Lower leg skin (tissue), 3 donors: ENCODE data around the gene MFSD1.

Experiments used
- POLR2A ChIP-seq, 2 donors: fragments of 450-650 bp; IDR thresholded peaks; one replicate each; pipeline ENCODE4 v1.6.1; 2016 to 2017; ENCODE audit warnings: antibody characterized with exemption in 2 of 2, mild to moderate bottlenecking in 1 of 2, moderate library complexity in 1 of 2
- TF ChIP-seq, protein P1 (sequence below), 3 donors: fragments of 450-650 bp; IDR thresholded peaks; one replicate each; pipeline ENCODE4 v1.5.1; 2016; ENCODE audit warnings: antibody characterized with exemption in 3 of 3, mild to moderate bottlenecking in 3 of 3, moderate library complexity in 2 of 3

DNA sequence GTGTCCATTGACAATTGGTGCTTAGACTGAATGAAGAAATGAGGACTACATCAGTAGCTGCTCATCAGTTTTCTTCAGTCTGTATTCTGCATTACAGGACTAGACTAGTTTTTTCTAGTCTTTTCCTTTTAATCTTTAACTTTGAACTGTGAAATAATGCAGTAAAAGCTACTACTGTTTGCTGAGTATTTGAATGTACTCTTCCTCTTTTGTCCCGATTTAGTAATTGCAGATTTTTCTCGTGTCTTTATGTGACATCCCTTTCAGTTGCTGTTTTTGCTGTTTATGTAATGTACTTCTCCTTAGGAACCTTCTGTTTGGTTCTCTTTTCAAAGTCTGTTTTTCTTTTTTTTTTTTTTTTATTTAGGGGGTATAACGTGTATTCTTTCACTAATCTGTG lies 17.4 kb downstream of the MFSD1 start:
- no peak for TF ChIP-seq POLR2A (IDR thresholded peaks at IDR 0.05)
- TF ChIP-seq, protein P1, sequence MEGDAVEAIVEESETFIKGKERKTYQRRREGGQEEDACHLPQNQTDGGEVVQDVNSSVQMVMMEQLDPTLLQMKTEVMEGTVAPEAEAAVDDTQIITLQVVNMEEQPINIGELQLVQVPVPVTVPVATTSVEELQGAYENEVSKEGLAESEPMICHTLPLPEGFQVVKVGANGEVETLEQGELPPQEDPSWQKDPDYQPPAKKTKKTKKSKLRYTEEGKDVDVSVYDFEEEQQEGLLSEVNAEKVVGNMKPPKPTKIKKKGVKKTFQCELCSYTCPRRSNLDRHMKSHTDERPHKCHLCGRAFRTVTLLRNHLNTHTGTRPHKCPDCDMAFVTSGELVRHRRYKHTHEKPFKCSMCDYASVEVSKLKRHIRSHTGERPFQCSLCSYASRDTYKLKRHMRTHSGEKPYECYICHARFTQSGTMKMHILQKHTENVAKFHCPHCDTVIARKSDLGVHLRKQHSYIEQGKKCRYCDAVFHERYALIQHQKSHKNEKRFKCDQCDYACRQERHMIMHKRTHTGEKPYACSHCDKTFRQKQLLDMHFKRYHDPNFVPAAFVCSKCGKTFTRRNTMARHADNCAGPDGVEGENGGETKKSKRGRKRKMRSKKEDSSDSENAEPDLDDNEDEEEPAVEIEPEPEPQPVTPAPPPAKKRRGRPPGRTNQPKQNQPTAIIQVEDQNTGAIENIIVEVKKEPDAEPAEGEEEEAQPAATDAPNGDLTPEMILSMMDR (IDR thresholded peaks at IDR 0.05): no peak
